22Rv1 (cell line): Measurements from ENCODE around the gene PHTF2.

Experiments
- ZFX ChIP-seq: fragments of 450-650 bp; IDR thresholded peaks from 2 replicates; pipeline ENCODE4 v1.6.1; 2017; ENCODE audit warnings: antibody characterized with exemption, borderline replicate concordance
- TF ChIP-seq, protein P1 (sequence below): fragments of 450-650 bp; IDR thresholded peaks from 2 replicates; pipeline ENCODE4 v1.5.1; 2017; ENCODE audit warnings: mild to moderate bottlenecking

DNA sequence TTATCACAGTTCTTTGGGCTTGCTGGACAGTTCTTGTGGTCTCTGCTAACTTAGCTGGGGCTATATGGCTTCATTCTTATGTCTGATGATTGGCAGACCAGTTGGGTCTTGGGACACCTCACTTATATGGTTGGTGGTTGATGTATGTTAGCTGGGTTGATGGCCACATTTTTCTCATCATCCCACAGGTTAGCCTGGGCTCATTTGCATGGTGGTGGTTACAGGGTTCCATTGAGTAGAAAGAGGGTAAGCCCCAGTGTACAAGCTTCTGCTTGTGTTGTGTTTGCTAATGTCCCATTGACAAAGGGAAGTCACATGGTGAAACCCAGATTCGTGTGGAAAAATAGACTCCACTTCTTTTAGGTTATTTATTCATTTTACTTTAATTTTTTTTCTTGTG, 41.0 kb upstream of the PHTF2 start:
- TF ChIP-seq, protein P1, sequence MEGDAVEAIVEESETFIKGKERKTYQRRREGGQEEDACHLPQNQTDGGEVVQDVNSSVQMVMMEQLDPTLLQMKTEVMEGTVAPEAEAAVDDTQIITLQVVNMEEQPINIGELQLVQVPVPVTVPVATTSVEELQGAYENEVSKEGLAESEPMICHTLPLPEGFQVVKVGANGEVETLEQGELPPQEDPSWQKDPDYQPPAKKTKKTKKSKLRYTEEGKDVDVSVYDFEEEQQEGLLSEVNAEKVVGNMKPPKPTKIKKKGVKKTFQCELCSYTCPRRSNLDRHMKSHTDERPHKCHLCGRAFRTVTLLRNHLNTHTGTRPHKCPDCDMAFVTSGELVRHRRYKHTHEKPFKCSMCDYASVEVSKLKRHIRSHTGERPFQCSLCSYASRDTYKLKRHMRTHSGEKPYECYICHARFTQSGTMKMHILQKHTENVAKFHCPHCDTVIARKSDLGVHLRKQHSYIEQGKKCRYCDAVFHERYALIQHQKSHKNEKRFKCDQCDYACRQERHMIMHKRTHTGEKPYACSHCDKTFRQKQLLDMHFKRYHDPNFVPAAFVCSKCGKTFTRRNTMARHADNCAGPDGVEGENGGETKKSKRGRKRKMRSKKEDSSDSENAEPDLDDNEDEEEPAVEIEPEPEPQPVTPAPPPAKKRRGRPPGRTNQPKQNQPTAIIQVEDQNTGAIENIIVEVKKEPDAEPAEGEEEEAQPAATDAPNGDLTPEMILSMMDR: no peak
- no peak for TF ChIP-seq ZFX
